Mesodermal cell (in vitro differentiated cells): ENCODE measurements around the gene GPR39.

ENCODE experiments used
- H3K27ac ChIP-seq: 2 replicates; pipeline ENCODE4 v1.7.0; 2013; ENCODE audit warnings: mild to moderate bottlenecking, low read depth, low read length, moderate library complexity; ENCODE audit not compliant: severe bottlenecking
- H3K36me3 ChIP-seq: 2 replicates; pipeline ENCODE4 v1.7.1; 2013; ENCODE audit warnings: mild to moderate bottlenecking, low read length, moderate library complexity; ENCODE audit not compliant: control insufficient read depth, insufficient read depth
- H3K4me1 ChIP-seq: one replicate; pipeline ENCODE4 v1.7.1; 2013; ENCODE audit warnings: mild to moderate bottlenecking, low read length; ENCODE audit not compliant: insufficient read depth, control insufficient read depth, poor library complexity, severe bottlenecking
- H3K4me3 ChIP-seq: 2 replicates; pipeline ENCODE4 v1.7.0; 2013; ENCODE audit warnings: low read length, control low read depth, mild to moderate bottlenecking; ENCODE audit not compliant: insufficient read depth, poor library complexity, severe bottlenecking; ENCODE audit errors: extremely low read depth
- H3K9me3 ChIP-seq: 2 replicates; pipeline ENCODE4 v1.7.1; 2013; ENCODE audit warnings: mild to moderate bottlenecking, low read length, moderate library complexity; ENCODE audit not compliant: control insufficient read depth
- WGBS, 2 experiments: methylation state at CpG; one replicate each; pipeline ENCODE4 v1.1.5; 2013; ENCODE audit warnings: missing lambda C conversion rate in 2 of 2; ENCODE audit not compliant: insufficient coverage in 2 of 2; 5-methylcytosine and 5-hydroxymethylcytosine counted together

The GPR39 gene

DNA sequence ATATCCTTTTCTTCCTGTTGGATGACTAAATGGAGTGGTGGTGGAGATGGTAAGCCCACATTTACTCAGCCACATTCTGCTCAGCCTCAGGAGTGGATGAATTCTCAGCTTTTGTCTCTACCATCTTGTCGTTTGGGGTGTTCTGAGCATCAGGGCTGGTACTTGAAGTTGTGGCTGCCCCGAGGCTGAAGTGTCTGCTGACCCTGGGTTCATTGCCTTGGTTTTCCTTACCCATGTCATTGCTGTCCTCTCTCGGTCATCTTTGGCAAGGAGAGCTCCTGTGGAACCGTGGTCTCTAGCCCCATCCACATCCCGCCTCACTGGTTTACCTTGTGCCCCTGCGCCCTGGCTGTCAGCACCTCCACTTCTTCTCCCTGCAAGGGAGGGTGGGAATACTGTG is 71.9 kb downstream of the GPR39 start:
- no peaks in the 10 kb centered on the region for H3K4me1 ChIP-seq
- H3K9me3 ChIP-seq, result no peaks in the 10 kb centered on the region
- H3K36me3 ChIP-seq, result no peaks in the 10 kb centered on the region
- H3K4me3 ChIP-seq, result no peak overlapping the region
- WGBS, 2 experiments, result 81 to 90% methylated on average over 4 to 5 of the region's 6 CpGs
- H3K27ac ChIP-seq, result no peak overlapping the region

DNA sequence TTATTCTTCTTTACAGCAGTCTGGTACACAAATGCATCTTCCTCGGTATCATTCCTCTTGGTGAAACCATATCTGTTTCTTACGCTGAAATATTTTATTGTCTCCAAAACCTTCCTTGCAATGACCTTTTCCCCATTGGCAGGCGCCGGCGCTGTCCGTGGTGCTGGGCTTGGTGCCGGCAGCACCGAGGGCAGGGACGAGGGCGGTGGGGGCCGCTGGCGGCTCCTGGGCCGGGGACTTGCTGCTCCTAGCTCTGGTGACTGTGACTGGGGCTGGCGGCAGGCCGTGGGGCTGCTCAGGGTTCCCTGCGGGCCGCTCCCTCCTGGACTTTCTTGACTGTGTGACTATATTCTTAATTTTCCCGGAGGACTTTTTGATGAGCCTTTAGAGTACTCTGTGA is 72.5 kb downstream of the GPR39 start:
- H3K27ac ChIP-seq, result no peak overlapping the region
- WGBS, 2 experiments, result 24 to 31% methylated on average over 16 of the region's 18 CpGs
- no peak overlapping the region for H3K4me3 ChIP-seq
- H3K9me3 ChIP-seq, result no peaks in the 10 kb centered on the region
- H3K4me1 ChIP-seq, result no peaks in the 10 kb centered on the region
- no peaks in the 10 kb centered on the region for H3K36me3 ChIP-seq

DNA sequence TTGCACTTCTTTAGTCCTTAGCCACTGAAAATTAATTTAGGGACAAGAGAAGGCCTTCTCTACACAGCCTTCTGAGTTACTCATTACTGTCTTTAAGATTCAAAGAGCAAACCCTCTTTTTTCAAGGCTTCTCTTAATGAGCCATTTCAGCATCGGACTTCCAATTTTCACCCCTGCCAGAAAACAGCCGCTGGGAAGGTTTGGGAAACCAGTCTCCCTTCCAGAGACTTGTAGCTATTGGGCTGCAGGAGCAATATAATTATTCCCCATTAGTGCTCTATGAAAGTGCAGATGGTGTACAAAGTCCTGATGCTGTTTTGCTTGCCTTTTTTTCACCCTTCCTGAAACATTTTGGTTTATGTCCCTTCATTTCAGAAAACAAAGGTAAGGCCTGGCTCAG is 79.3 kb downstream of the GPR39 start:
- no peaks in the 10 kb centered on the region for H3K9me3 ChIP-seq
- 92% methylated on average over 2 of the region's 2 CpGs; no CpG with 5 or more reads in 1 of the 2 experiments for WGBS, 2 experiments
- H3K27ac ChIP-seq, result no peak overlapping the region
- H3K4me3 ChIP-seq, result no peak overlapping the region
- no peaks in the 10 kb centered on the region for H3K4me1 ChIP-seq
- H3K36me3 ChIP-seq, result no peaks in the 10 kb centered on the region

DNA sequence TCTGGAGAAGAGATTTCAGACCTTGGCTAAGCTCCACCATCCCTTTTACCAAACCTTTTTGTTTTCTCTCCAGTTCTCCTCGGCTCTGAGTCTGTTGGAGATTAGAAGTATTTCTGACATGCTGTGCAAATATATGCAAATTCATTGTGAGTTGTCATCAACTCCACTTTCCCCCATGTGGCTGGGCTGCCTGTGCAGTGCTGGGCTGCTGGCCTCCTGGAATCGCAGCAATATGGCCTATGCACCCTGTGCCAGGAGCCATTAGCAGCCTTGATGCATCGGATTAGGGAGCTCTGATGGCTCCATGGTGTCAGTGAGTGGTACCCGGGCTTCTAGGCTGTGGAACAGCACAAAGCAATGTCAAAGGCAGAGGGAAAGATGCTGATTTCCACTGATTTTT is 80.0 kb downstream of the GPR39 start:
- H3K9me3 ChIP-seq, result no peaks in the 10 kb centered on the region
- no peaks in the 10 kb centered on the region for H3K36me3 ChIP-seq
- 83 to 94% methylated on average over 2 to 3 of the region's 4 CpGs for WGBS, 2 experiments
- no peak overlapping the region for H3K27ac ChIP-seq
- no peak overlapping the region for H3K4me3 ChIP-seq
- no peaks in the 10 kb centered on the region for H3K4me1 ChIP-seq

DNA sequence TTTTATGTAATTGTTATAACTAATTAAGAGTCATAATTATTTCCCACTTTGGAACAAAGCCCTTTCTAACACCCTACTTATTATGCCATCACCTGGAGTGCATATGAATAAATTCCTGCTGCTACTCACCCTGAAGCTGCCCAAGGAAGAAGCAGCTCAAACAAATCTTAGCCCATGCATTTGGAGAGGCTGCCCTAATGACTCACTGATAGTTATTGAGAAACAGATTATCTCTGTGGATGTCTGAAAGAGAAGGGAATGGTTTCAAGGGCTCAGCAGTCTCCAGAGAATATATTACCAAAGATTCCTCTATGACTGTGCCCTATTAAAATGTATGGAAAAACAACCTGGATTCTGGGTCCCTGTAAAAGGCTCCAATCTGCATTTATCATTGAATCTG is 81.0 kb downstream of the GPR39 start:
- no peak overlapping the region for H3K4me3 ChIP-seq
- no peaks in the 10 kb centered on the region for H3K9me3 ChIP-seq
- H3K27ac ChIP-seq, result no peak overlapping the region
- H3K4me1 ChIP-seq, result no peaks in the 10 kb centered on the region
- H3K36me3 ChIP-seq, result no peaks in the 10 kb centered on the region

DNA sequence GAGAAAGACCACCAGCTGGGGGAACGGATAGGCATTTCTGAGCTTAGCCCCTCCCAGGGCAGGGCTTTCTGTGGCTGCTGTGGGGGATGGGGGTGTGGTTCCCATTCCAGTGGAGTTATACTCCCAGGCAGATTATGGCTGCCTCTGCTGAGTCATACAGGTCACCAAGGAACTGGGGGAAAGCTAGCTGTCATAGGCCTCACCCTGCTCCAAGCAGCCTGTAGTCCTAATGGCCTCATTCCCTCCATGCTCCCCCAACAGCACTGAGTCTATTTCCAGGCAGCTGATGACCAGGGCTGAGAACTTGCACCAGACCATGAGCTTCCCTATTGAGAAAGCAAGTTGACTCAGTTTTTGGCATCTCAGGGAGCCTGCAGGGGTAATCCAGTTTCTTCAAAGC is 87.1 kb downstream of the GPR39 start:
- Histone ChIP-seq H3K4me3 (no peak overlapping the region), H3K9me3 (peaks cover 5% of the 10 kb centered on the region), H3K27ac (no peak overlapping the region), H3K4me1 (no peaks in the 10 kb centered on the region), H3K36me3 (no peaks in the 10 kb centered on the region)
- 80% methylated on average over 1 of the region's 1 CpG; no CpG with 5 or more reads in 1 of the 2 experiments for WGBS, 2 experiments

DNA sequence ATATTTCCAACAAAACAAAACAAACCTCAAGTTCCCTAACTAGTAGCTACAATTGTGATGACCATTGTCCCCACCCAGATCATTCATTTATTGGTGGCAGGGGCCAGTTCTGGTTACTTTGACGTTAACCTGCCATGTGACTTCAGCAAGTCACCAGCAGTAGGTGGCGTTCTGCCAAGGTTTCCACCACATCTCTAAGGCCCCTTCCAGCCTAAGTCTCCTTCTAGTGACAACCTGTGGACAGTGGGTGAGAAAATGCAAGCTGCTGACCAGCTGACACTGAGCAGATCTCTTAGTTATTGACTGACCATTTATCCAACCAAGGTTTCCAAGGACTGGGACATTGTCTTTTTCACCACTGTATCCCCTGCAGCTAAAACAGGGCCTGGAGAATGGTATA is 98.4 kb downstream of the GPR39 start:
- Histone ChIP-seq H3K36me3 (no peaks in the 10 kb centered on the region), H3K27ac (no peak overlapping the region), H3K4me3 (no peak overlapping the region), H3K9me3 (no peaks in the 10 kb centered on the region), H3K4me1 (no peaks in the 10 kb centered on the region)
- 59 to 70% methylated on average over 2 of the region's 2 CpGs for WGBS, 2 experiments

DNA sequence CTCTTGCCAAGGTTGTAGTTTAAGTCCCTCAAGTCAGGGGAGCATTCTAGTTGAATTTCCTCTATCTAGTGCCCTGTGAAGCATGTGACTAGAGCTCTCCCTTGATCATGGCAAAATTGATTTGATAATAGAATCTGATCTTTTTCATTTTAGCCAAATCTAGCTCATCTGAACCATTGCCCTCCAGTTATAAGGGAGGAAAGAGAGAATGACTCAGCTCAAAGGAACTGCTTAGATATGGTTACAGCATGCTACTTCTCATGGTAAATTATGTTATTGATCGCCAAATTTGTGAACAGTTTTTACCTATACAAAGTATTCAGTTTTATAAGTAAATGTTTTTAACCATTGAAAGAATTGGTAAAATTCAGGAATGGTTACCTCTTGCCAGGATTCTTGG is 100.8 kb downstream of the GPR39 start:
- H3K36me3 ChIP-seq, result no peaks in the 10 kb centered on the region
- no peaks in the 10 kb centered on the region for H3K4me1 ChIP-seq
- no peak overlapping the region for H3K4me3 ChIP-seq
- no peak overlapping the region for H3K27ac ChIP-seq
- H3K9me3 ChIP-seq, result no peaks in the 10 kb centered on the region
- WGBS, 2 experiments, result no CpG with 5 or more reads among the region's 1 CpG

DNA sequence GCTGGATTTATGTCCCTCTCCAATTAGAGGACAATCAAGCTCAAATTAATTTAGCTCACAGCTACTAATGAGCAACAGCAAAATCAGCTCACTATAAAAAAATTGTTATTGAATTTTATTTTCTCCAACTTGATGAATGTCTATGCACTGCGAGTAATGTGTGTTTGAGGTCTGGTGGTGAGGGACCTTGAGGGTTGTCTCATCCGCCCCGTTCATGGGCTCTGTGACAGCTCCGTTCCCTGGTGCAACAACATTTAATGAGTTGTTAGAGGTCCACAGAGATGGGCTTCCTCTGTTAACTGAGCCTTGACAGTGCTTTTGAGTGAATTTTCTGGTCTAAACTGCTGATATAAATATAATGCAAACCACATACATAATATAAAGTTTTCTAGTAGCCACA is 101.7 kb downstream of the GPR39 start:
- Histone ChIP-seq H3K36me3 (no peaks in the 10 kb centered on the region), H3K4me3 (no peak overlapping the region), H3K9me3 (no peaks in the 10 kb centered on the region), H3K27ac (no peak overlapping the region), H3K4me1 (no peaks in the 10 kb centered on the region)
- 100% methylated on average over 4 of the region's 4 CpGs; no CpG with 5 or more reads in 1 of the 2 experiments for WGBS, 2 experiments

DNA sequence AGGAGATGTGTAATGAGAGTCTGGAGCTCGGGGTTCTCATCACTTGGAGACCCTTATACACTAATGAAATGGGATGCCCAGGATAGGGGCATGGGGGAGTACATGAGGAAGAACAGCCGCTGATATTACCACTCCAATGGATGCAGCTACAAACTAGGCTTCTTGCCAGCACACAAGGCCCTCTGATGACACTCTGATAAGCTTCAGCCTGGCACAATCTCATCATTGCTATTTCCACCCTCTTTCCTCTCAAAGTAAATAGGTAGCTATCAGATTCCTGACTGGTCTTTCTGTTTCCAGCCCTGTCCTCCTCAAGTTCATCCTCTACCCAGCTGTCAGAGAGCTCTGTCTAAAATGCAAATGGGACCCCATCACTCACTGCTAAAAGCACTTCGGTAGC is 103.0 kb downstream of the GPR39 start:
- H3K36me3 ChIP-seq, result no peaks in the 10 kb centered on the region
- no peak overlapping the region for H3K4me3 ChIP-seq
- H3K27ac ChIP-seq, result no peak overlapping the region
- WGBS, 2 experiments, result 62 to 85% methylated on average over 3 of the region's 3 CpGs
- H3K9me3 ChIP-seq, result no peaks in the 10 kb centered on the region
- H3K4me1 ChIP-seq, result no peaks in the 10 kb centered on the region

DNA sequence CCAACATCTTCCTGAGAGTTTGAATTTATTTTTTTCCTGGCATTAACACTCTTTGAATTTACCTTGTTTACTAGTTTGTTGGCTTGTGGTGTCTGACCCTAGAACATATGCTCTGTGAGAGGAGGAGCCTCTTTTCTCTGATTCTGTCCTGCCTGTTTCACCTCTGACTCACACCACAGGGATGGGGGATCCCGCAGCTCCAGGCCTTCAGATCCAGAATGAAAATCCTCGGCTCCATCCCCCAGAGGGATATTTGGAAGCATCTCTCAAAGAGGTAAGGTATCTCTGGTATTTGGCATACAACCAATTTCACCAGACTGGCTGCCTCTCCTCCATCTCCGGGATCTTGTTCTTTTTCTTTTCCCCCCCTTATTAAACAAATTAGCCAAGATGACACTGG is 104.7 kb downstream of the GPR39 start:
- no peak overlapping the region for H3K27ac ChIP-seq
- WGBS, 2 experiments, result no CpG with 5 or more reads among the region's 3 CpGs
- H3K4me1 ChIP-seq, result no peaks in the 10 kb centered on the region
- H3K9me3 ChIP-seq, result no peaks in the 10 kb centered on the region
- no peaks in the 10 kb centered on the region for H3K36me3 ChIP-seq
- no peak overlapping the region for H3K4me3 ChIP-seq

DNA sequence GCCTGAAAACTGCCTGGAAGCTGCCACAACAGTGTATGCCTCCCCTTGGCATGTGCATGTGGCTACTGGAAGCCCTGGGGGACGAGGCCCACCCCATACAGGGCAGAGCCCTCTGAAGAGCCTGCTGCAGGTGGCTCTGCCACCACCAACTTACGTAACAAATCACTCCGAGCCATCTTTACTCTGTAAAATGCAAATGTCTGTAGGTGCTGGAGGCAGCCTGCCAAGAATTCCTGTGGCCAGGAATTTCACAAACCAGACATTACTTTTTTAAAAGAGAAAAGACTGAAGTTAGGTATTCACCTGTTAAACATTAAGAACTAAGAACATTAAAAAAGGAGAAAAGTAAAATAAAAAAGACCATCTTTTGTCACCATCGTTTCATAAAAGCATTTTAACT is 106.3 kb downstream of the GPR39 start:
- H3K36me3 ChIP-seq, result no peaks in the 10 kb centered on the region
- WGBS, 2 experiments, result 29 to 71% methylated on average over 1 of the region's 4 CpGs
- no peaks in the 10 kb centered on the region for H3K4me1 ChIP-seq
- H3K4me3 ChIP-seq, result no peak overlapping the region
- no peaks in the 10 kb centered on the region for H3K9me3 ChIP-seq
- no peak overlapping the region for H3K27ac ChIP-seq
